Measurements from ENCODE around the gene TEX2.

GRCh38 chr17:64106918-64107317, 156.1 kb downstream of the TEX2 start:
- no peak for TF ChIP-seq CHD4 (IDR thresholded peaks at IDR 0.05; ENCODE audit: insufficient read depth, insufficient replicate concordance, low read depth, low read length, poor library complexity, severe bottlenecking)
- TF ChIP-seq YY1 (IDR thresholded peaks at IDR 0.05; ENCODE audit: borderline replicate concordance in 1 of 3, control insufficient read depth in 1 of 3, extremely low read depth in 1 of 3, insufficient read depth in 3 of 3, insufficient read length in 1 of 3, insufficient replicate concordance in 2 of 3, low read depth in 1 of 3, low read length in 2 of 3): no peak
- no peak for TF ChIP-seq SMARCB1 (IDR thresholded peaks at IDR 0.05; ENCODE audit: insufficient read length, low read depth)
- no peak for TF ChIP-seq RAD51 (IDR thresholded peaks at IDR 0.05; ENCODE audit: borderline replicate concordance, low read depth)
